PC-9 (cell line): ENCODE results near the gene DTNBP1. TPM values are rescaled to one million over a fixed set of nuclear protein-coding genes. Genes with fewer than 3 reads are reported as not detected.

Experiments
- BruUV-seq: library from RNA; stranded (reverse); fragments of 400-500 nt; replicated peaks from 2 replicates; lab custom pipeline; 2021; lab: Mats Ljungman, UMichigan
- CTCF ChIA-PET: fragments of 300-600 bp; sonication (Branson Sonifier 250); formaldehyde crosslinking; loops from one replicate; lab custom pipeline; 2022; ENCODE audit warnings: antibody characterized with exemption; lab: Charles Lee
- POLR2A ChIA-PET: fragments of 300-600 bp; sonication (Branson Sonifier 250); formaldehyde crosslinking; loops from one replicate; lab custom pipeline; 2022; ENCODE audit warnings: antibody characterized with exemption; ENCODE audit not compliant: unreplicated experiment; lab: Charles Lee
- DNase-seq, 2 experiments: peaks; one replicate each; pipeline versions ENCODE4 v3.0.0 to v3.0.0-alpha.2; 2015 to 2022; ENCODE audit warnings: mixed read lengths in 1 of 2
- H2AFZ ChIP-seq: fragments of 200-600 bp; sonication (generic); 2 replicates; pipeline ENCODE4 v1.8.1; 2017; ENCODE audit warnings: antibody characterized with exemption
- H3F3A ChIP-seq: fragments of 200-600 bp; sonication (generic); 2 replicates; pipeline ENCODE4 v1.8.1; 2017; ENCODE audit warnings: antibody characterized with exemption, mild to moderate bottlenecking, low read depth; ENCODE audit not compliant: insufficient read depth
- H3K27ac ChIP-seq: fragments of 200-600 bp; sonication (generic); 2 replicates; pipeline ENCODE4 v1.6.1; 2016; ENCODE audit warnings: mixed run types
- H3K27me3 ChIP-seq: fragments of 200-600 bp; sonication (generic); 2 replicates; pipeline ENCODE4 v1.6.1; 2016; ENCODE audit warnings: low read depth, mixed run types; ENCODE audit not compliant: insufficient read depth
- H3K36me3 ChIP-seq: fragments of 200-600 bp; sonication (generic); 2 replicates; pipeline ENCODE4 v1.6.1; 2016; ENCODE audit warnings: low read depth, mixed run types
- H3K4me1 ChIP-seq: fragments of 200-600 bp; sonication (generic); replicated peaks from 2 replicates; pipeline ENCODE4 v1.6.1; 2016; ENCODE audit warnings: mixed run types; ENCODE audit not compliant: insufficient read depth
- H3K4me2 ChIP-seq: fragments of 200-600 bp; sonication (generic); 2 replicates; pipeline ENCODE4 v1.6.1; 2017; ENCODE audit warnings: mixed run types
- H3K4me3 ChIP-seq: fragments of 200-600 bp; sonication (generic); 2 replicates; pipeline ENCODE4 v1.6.1; 2016; ENCODE audit warnings: mixed run types
- H3K79me2 ChIP-seq: fragments of 200-600 bp; sonication (generic); 2 replicates; pipeline ENCODE4 v1.6.1; 2017; ENCODE audit warnings: low read depth, mixed run types
- H3K9me2 ChIP-seq: fragments of 200-600 bp; sonication (generic); 2 replicates; pipeline ENCODE4 v1.8.1; 2017; ENCODE audit warnings: mild to moderate bottlenecking; ENCODE audit not compliant: insufficient read depth
- H3K9me3 ChIP-seq: fragments of 200-600 bp; sonication (generic); 2 replicates; pipeline ENCODE4 v1.8.1; 2016; ENCODE audit warnings: low read depth; ENCODE audit not compliant: insufficient read depth
- H4K20me1 ChIP-seq: fragments of 200-600 bp; sonication (generic); 2 replicates; pipeline ENCODE4 v1.8.1; 2017; ENCODE audit not compliant: insufficient read depth
- EZH2 ChIP-seq: fragments of 200-600 bp; sonication (generic); IDR thresholded peaks from 2 replicates; pipeline ENCODE4 v1.8.0; 2017; ENCODE audit warnings: antibody characterized with exemption, low read depth
- intact Hi-C: fragments of 100-400 bp; cut with micrococcal nuclease; formaldehyde crosslinking; loops from one replicate; pipeline ENCODE4 v1.10.0; 2022; ENCODE audit not compliant: unreplicated experiment
- total RNA-seq: library from RNA; stranded (reverse); gene quantifications from 2 replicates; pipeline ENCODE4 v1.2.3, GENCODE V29; 2021
- TF ChIP-seq, protein P1 (sequence below): fragments of 200-600 bp; sonication (generic); conservative IDR thresholded peaks from 2 replicates; pipeline ENCODE4 v1.6.1; 2017; ENCODE audit warnings: mixed run types, antibody characterized with exemption, mild to moderate bottlenecking, moderate library complexity

DTNBP1 gene
- total RNA-seq, 1 experiment from 2014 or later = 9.1 TPM

GRCh38 chr6:15578716-15579391 lies 84.0 kb downstream of the DTNBP1 start:
- Histone ChIP-seq H3K4me2 (no peak overlapping the region), H3K9me2 (no peaks in the 10 kb centered on the region), H3K27me3 (no peaks in the 10 kb centered on the region), H3F3A (no peaks in the 10 kb centered on the region), H4K20me1 (no peaks in the 10 kb centered on the region), H3K9me3 (no peaks in the 10 kb centered on the region), H3K27ac (no peak overlapping the region), H2AFZ (no peak overlapping the region), H3K4me1 (no peaks in the 10 kb centered on the region), H3K79me2 (no peaks in the 10 kb centered on the region), H3K36me3 (no peaks in the 10 kb centered on the region), H3K4me3 (no peak overlapping the region)
- CTCF ChIA-PET = no interaction called here
- no peak for TF ChIP-seq EZH2
- TF ChIP-seq, protein P1, sequence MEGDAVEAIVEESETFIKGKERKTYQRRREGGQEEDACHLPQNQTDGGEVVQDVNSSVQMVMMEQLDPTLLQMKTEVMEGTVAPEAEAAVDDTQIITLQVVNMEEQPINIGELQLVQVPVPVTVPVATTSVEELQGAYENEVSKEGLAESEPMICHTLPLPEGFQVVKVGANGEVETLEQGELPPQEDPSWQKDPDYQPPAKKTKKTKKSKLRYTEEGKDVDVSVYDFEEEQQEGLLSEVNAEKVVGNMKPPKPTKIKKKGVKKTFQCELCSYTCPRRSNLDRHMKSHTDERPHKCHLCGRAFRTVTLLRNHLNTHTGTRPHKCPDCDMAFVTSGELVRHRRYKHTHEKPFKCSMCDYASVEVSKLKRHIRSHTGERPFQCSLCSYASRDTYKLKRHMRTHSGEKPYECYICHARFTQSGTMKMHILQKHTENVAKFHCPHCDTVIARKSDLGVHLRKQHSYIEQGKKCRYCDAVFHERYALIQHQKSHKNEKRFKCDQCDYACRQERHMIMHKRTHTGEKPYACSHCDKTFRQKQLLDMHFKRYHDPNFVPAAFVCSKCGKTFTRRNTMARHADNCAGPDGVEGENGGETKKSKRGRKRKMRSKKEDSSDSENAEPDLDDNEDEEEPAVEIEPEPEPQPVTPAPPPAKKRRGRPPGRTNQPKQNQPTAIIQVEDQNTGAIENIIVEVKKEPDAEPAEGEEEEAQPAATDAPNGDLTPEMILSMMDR = no peak
- no TSS peak for BruUV-seq
- intact Hi-C loops = no loop called here
- DNase-seq = no peak
- POLR2A ChIA-PET = no interaction called here

GRCh38 chr6:15577550-15578171 lies 85.2 kb downstream of the DTNBP1 start:
- Histone ChIP-seq H3K79me2 (no peaks in the 10 kb centered on the region), H3K36me3 (no peaks in the 10 kb centered on the region), H3K9me3 (no peaks in the 10 kb centered on the region), H3K9me2 (no peaks in the 10 kb centered on the region), H4K20me1 (no peaks in the 10 kb centered on the region), H3K4me1 (no peaks in the 10 kb centered on the region), H3K4me3 (no peak overlapping the region), H3K27ac (no peak overlapping the region), H3K4me2 (no peak overlapping the region), H3F3A (no peaks in the 10 kb centered on the region; the same call in 1 of the 2 replicates), H2AFZ (no peak overlapping the region), H3K27me3 (no peaks in the 10 kb centered on the region)
- TF ChIP-seq, protein P1 = no peak
- no peak for TF ChIP-seq EZH2
- BruUV-seq = no TSS peak
- intact Hi-C loops = no loop called here
- DNase-seq = no peak
- POLR2A ChIA-PET = no interaction called here
- CTCF ChIA-PET = no interaction called here

GRCh38 chr6:15577106-15577505 lies 85.7 kb downstream of the DTNBP1 start:
- BruUV-seq = no TSS peak
- Histone ChIP-seq H3K4me2 (no peak overlapping the region), H3K79me2 (no peaks in the 10 kb centered on the region), H3K27me3 (no peaks in the 10 kb centered on the region), H3K9me3 (no peaks in the 10 kb centered on the region), H3K27ac (no peak overlapping the region), H3F3A (no peaks in the 10 kb centered on the region; the same call in 1 of the 2 replicates), H3K36me3 (no peaks in the 10 kb centered on the region), H3K4me1 (no peaks in the 10 kb centered on the region), H4K20me1 (no peaks in the 10 kb centered on the region), H3K4me3 (no peak overlapping the region), H2AFZ (no peak overlapping the region), H3K9me2 (no peaks in the 10 kb centered on the region)
- POLR2A ChIA-PET = no interaction called here
- intact Hi-C loops = no loop called here
- CTCF ChIA-PET = no interaction called here
- no peak for DNase-seq
- TF ChIP-seq, protein P1 = no peak
- no peak for TF ChIP-seq EZH2
